Spleen (tissue), 11 donors: ENCODE data around the gene COL4A1. TPM values are rescaled to one million over a fixed set of nuclear protein-coding genes. Genes with fewer than 3 reads are reported as not detected.
A peak's percentile ranks its signal among the peaks of the same experiment; 100 is the strongest.

Experiments
- DNase-seq: peaks from one replicate; pipeline ENCODE4 v3.0.0-alpha.2; 2020
- H3K27ac ChIP-seq, 8 donors: fragments of 200-600 bp; sonication (generic) in 7 of 8; 1 replicate in 4 of 8; 2 replicates in 4 of 8; pipeline versions ENCODE4 v1.5.0 to v1.8.0; 2016 to 2021; ENCODE audit warnings: inconsistent platforms in 4 of 8, mild to moderate bottlenecking in 4 of 8, moderate library complexity in 1 of 8
- H3K27me3 ChIP-seq, 7 donors: fragments of 200-600 bp; sonication (generic) in 6 of 7; replicated peaks in 1 of 7; 1 replicate in 4 of 7; 2 replicates in 3 of 7; pipeline versions ENCODE4 v1.5.0 to v1.8.0; 2016 to 2021; ENCODE audit warnings: inconsistent platforms in 3 of 7, mild to moderate bottlenecking in 1 of 7
- H3K36me3 ChIP-seq, 6 donors: fragments of 200-600 bp; sonication (generic) in 5 of 6; 1 replicate in 4 of 6; 2 replicates in 2 of 6; pipeline versions ENCODE4 v1.5.0 to v1.8.0; 2016 to 2021; ENCODE audit warnings: inconsistent platforms in 2 of 6
- H3K4me1 ChIP-seq, 6 donors: fragments of 200-600 bp; sonication (generic) in 5 of 6; 1 replicate in 3 of 6; 2 replicates in 3 of 6; pipeline versions ENCODE4 v1.5.0 to v1.8.0; 2016 to 2021; ENCODE audit warnings: inconsistent platforms in 3 of 6
- H3K4me3 ChIP-seq, 8 donors: fragments of 200-600 bp; sonication (generic) in 7 of 8; 1 replicate in 4 of 8; 2 replicates in 4 of 8; pipeline versions ENCODE4 v1.5.0 to v1.8.0; 2016 to 2021; ENCODE audit warnings: inconsistent platforms in 4 of 8, mild to moderate bottlenecking in 4 of 8, moderate library complexity in 2 of 8
- H3K9me3 ChIP-seq, 8 donors: fragments of 200-600 bp; sonication (generic) in 7 of 8; 1 replicate in 4 of 8; 2 replicates in 4 of 8; pipeline versions ENCODE4 v1.5.0 to v1.8.0; 2016 to 2021; ENCODE audit warnings: inconsistent platforms in 4 of 8
- CTCF ChIP-seq, 11 experiments: fragments of 200-600 bp in 7 of 11; fragments of 450-650 bp in 4 of 11; sonication (generic) in 4 of 11; IDR thresholded peaks in 8 of 11; conservative IDR thresholded peaks in 3 of 11; 1 replicate in 7 of 11; 2 replicates in 4 of 11; pipeline versions ENCODE4 v1.4.0 to v1.8.0; 2016 to 2021; ENCODE audit warnings: antibody characterized with exemption in 11 of 11, inconsistent platforms in 4 of 11, mild to moderate bottlenecking in 1 of 11
- POLR2A ChIP-seq, 3 donors: fragments of 450-650 bp; IDR thresholded peaks; one replicate each; pipeline ENCODE4 v1.5.1; 2017; ENCODE audit warnings: antibody characterized with exemption in 3 of 3, mild to moderate bottlenecking in 1 of 3
- POLR2AphosphoS5 ChIP-seq, 3 donors: sonication (generic); formaldehyde crosslinking; IDR thresholded peaks; one replicate each; pipeline ENCODE4 v1.5.1; 2017; ENCODE audit warnings: antibody characterized with exemption in 3 of 3
- WGBS, 5 donors: extraction: QIAGEN DNeasy Blood & Tissue Kit in 3 of 5; methylation state at CpG; one replicate each; pipeline versions ENCODE4 v1.1.5 to v1.1.7; 2013 to 2018; 5-methylcytosine and 5-hydroxymethylcytosine counted together
- intact Hi-C: fragments of 100-400 bp; cut with DNase I; formaldehyde crosslinking; loops from one replicate; pipeline ENCODE4 v1.15.0; 2023; ENCODE audit warnings: low total_unique reads
- polyA plus RNA-seq, 3 donors: library from polyadenylated mRNA; stranded (reverse); fragments of 200-250 nt; gene quantifications; one replicate each; pipeline ENCODE4 v1.2.1, GENCODE V29; 2013
- total RNA-seq, 7 donors: library from RNA; depleted of rRNA in 3 of 7; stranded (reverse); fragments of >200 nt in 3 of 7; fragmentation: NEBNext Ultra II Directional in 4 of 7; extraction: Animal tissue kit (Norgen Biotek cat#: 25700) in 4 of 7; gene quantifications; one replicate each; pipeline versions ENCODE4 v1.1.0 to v1.2.1, GENCODE V29; 2016 to 2021
- donor health status: healthy with polysubstance abuse.
- donor health status: DM: no; HTN: no; CAD: no; lungs with moderate emphysema.
- donor health status: DM: no; HTN: no; CAD: no.
- donor health status: Bipolar disorder and iron deficiency.
- donor health status: healthy.
- donor health status: DM: no; HTN: no; CAD: no.
- donor health status: DM: yes; HTN: yes; CAD: no.

The COL4A1 gene
- total and polyA plus RNA-seq, 10 donors, result 37.9 to 959 (median 340) TPM

- Histone ChIP-seq H3K9me3 (peaks cover 0 to 7% (median 0%) of the 10 kb centered on the region in 8 donors), H3K4me3 (no peak overlapping the region), H3K36me3 (no peaks in the 10 kb centered on the region), H3K27ac (no peak overlapping the region), H3K4me1 (peaks cover 4 to 29% (median 16%) of the 10 kb centered on the region in 6 donors), H3K27me3 (peaks cover 0 to 24% (median 0%) of the 10 kb centered on the region in 7 donors)
- TF ChIP-seq POLR2A (IDR thresholded peaks at IDR 0.05) (no peak), POLR2AphosphoS5 (IDR thresholded peaks at IDR 0.05) (no peak), CTCF (IDR thresholded peaks at IDR 0.05 in 8 of 11, conservative IDR thresholded peaks at IDR 0.05 in 3 of 11) (no peak)
- WGBS, 5 donors, result 75 to 94% (median 92%) methylated on average over 3 of the region's 3 CpGs
- intact Hi-C loops, result no loop called here
- DNase-seq, result no peak
Measured at GRCh38 chr13:110140099-110140498, 166.9 kb downstream of the COL4A1 start.

DNA sequence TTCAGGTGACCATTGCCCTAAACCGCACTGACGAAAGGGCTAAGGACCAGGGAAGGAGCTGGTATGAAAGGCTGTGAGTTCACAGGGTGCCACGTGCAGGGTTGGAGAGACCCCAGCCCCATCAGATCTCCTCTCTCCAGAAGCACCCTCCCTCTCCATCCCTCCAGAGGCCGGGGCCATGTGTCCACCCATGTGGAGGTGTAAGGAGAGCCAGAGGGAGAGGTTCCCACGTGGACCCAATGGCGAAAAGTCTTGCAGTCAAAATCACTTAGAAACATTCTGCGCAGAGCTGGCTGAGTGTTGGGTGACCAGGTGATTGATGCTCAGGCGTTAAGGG, 168.3 kb downstream of the COL4A1 start:
- Histone ChIP-seq H3K4me3 (peak overlapping the region; percentile 30 to 74 (median 50)), H3K36me3 (no peaks in the 10 kb centered on the region), H3K9me3 (peaks cover 0 to 7% (median 0%) of the 10 kb centered on the region in 8 donors), H3K27me3 (peaks cover 0 to 24% (median 0%) of the 10 kb centered on the region in 7 donors), H3K4me1 (peaks cover 4 to 29% (median 16%) of the 10 kb centered on the region in 6 donors), H3K27ac (peak overlapping the region in 7 of 8 donors; percentile 65 to 95 (median 87))
- no peak for DNase-seq
- intact Hi-C loops, result no loop called here
- 39 to 48% (median 40%) methylated on average over 7 to 8 of the region's 8 CpGs for WGBS, 5 donors
- TF ChIP-seq POLR2A (IDR thresholded peaks at IDR 0.05), result no peak
- peak in 1 of 3 donors; percentile 37 for TF ChIP-seq POLR2AphosphoS5 (IDR thresholded peaks at IDR 0.05)

- Histone ChIP-seq H3K4me3 (peak overlapping the region; percentile 30 to 74 (median 50)), H3K36me3 (no peaks in the 10 kb centered on the region), H3K4me1 (peaks cover 4 to 29% (median 16%) of the 10 kb centered on the region in 6 donors), H3K9me3 (peaks cover 0 to 5% (median 0%) of the 10 kb centered on the region in 8 donors), H3K27ac (peak overlapping the region in 7 of 8 donors; percentile 65 to 95 (median 87)), H3K27me3 (peaks cover 0 to 24% (median 0%) of the 10 kb centered on the region in 7 donors)
- TF ChIP-seq POLR2A (IDR thresholded peaks at IDR 0.05), result no peak
- peak in 2 of 11 experiments; percentile 5 to 17 for TF ChIP-seq CTCF (IDR thresholded peaks at IDR 0.05 in 8 of 11, conservative IDR thresholded peaks at IDR 0.05 in 3 of 11)
- TF ChIP-seq POLR2AphosphoS5 (IDR thresholded peaks at IDR 0.05), result peak; percentile 46 to 87 (median 47)
- intact Hi-C loops, result no loop called here
- WGBS, 5 donors, result 0 to 1% (median 1%) methylated on average over 28 to 60 of the region's 60 CpGs
- DNase-seq, result peak; percentile 90
Measured at GRCh38 chr13:110138010-110138699, 168.8 kb downstream of the COL4A1 start.

- intact Hi-C loops, result no loop called here
- no peaks in the 10 kb centered on the region for H3K36me3 ChIP-seq
- peaks cover 4 to 29% (median 16%) of the 10 kb centered on the region in 6 donors for H3K4me1 ChIP-seq
- peak in 5 of 11 experiments; percentile 18 to 40 (median 33) for TF ChIP-seq CTCF (IDR thresholded peaks at IDR 0.05 in 8 of 11, conservative IDR thresholded peaks at IDR 0.05 in 3 of 11)
- no peak for TF ChIP-seq POLR2A (IDR thresholded peaks at IDR 0.05)
- no peak for TF ChIP-seq POLR2AphosphoS5 (IDR thresholded peaks at IDR 0.05)
- peak overlapping the region; percentile 30 to 74 (median 50) for H3K4me3 ChIP-seq
- WGBS, 5 donors, result 0 to 1% (median 0%) methylated on average over 7 of the region's 7 CpGs
- peaks cover 0 to 24% (median 0%) of the 10 kb centered on the region in 7 donors for H3K27me3 ChIP-seq
- DNase-seq, result no peak
- no peaks in the 10 kb centered on the region for H3K9me3 ChIP-seq
- H3K27ac ChIP-seq, result peak overlapping the region in 7 of 8 donors; percentile 65 to 95 (median 87)
Measured at GRCh38 chr13:110137680-110138009, 169.3 kb downstream of the COL4A1 start.
